GM10266 (cell line): ENCODE data around the gene TGFBR1.

ENCODE experiments used
- DNase-seq: peaks from one replicate; pipeline ENCODE4 v3.0.0; 2012; ENCODE audit errors: extremely low spot score
- TF ChIP-seq, protein P1 (sequence below): IDR thresholded peaks from 2 replicates; pipeline ENCODE4 v1.5.1; 2012; ENCODE audit warnings: mild to moderate bottlenecking, low read depth; ENCODE audit not compliant: control insufficient read depth, insufficient read depth; ENCODE audit errors: missing control alignments

Gene TGFBR1

GRCh38 chr9:99197987-99198386, 93.1 kb downstream of the TGFBR1 start:
- DNase-seq, result no peak
- TF ChIP-seq, protein P1, sequence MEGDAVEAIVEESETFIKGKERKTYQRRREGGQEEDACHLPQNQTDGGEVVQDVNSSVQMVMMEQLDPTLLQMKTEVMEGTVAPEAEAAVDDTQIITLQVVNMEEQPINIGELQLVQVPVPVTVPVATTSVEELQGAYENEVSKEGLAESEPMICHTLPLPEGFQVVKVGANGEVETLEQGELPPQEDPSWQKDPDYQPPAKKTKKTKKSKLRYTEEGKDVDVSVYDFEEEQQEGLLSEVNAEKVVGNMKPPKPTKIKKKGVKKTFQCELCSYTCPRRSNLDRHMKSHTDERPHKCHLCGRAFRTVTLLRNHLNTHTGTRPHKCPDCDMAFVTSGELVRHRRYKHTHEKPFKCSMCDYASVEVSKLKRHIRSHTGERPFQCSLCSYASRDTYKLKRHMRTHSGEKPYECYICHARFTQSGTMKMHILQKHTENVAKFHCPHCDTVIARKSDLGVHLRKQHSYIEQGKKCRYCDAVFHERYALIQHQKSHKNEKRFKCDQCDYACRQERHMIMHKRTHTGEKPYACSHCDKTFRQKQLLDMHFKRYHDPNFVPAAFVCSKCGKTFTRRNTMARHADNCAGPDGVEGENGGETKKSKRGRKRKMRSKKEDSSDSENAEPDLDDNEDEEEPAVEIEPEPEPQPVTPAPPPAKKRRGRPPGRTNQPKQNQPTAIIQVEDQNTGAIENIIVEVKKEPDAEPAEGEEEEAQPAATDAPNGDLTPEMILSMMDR, result no peak

DNA sequence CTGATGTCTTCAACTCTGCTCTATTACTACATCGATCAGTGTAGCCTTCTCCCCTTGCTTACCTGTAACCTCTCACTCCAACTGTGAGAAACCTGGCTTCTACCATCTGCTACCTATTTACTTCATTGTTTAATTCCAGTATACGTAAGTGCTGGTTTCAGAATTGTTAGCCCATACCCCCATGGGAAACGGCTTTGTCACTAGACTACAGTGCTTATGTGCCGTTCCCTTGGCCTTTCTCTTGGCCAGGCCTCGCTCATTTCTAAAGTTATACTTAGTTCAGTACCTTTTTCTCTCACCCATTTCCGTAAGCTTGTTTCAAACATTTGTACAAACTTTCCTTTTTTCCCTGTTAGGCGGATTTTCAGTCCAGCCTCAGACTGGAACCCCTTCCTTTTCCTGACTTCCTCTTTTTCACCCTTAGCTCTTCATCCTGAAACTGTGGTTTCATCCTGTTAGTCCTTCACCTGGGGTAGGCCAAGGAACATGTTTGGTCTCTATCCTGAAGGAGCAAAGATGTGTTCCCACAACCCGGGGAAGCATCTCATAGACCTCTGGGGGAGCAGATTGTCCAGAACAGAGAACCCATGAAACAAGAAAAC, 95.1 kb downstream of the TGFBR1 start:
- no peak for DNase-seq
- TF ChIP-seq, protein P1, result no peak

- no peak for DNase-seq
- TF ChIP-seq, protein P1, result no peak
Observed at GRCh38 chr9:99201603-99202002, 96.7 kb downstream of the TGFBR1 start.
